Neural cell (in vitro differentiated cells): ENCODE results near the gene SYNRG.

Experiments used
- EZH2 ChIP-seq: fragments of 200-600, 300-800 bp; shearing (Covaris generic), sonication (generic); IDR thresholded peaks from 2 replicates; pipeline ENCODE4 v1.6.1; 2014; ENCODE audit warnings: antibody characterized with exemption, low read length, borderline replicate concordance, mild to moderate bottlenecking; ENCODE audit not compliant: insufficient read depth, poor library complexity, severe bottlenecking
- TF ChIP-seq, protein P1 (sequence below): fragments of 450-650 bp; IDR thresholded peaks from 2 replicates; pipeline ENCODE4 v1.5.1; 2014; ENCODE audit warnings: antibody characterized with exemption, mild to moderate bottlenecking, moderate library complexity; ENCODE audit not compliant: poor library complexity, severe bottlenecking

DNA sequence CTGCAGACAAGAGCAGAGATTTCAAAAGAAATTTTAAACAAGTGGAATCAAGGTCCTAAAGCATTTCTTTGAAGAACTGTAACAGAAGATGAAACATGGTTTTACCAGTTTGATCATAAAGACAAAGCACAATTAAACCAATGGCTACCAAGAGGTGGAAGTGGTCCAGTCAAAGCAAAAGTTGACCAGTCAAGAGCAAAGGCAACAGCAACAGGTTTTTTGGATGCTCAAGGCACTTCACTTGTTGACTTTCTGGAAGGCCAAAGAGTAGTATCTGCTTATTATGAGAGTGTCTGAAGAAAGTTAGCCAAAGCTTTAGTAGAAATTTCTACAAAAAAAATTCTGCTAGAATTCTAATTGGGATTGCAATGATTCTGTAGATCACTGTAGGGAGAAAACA, 28.7 kb upstream of the SYNRG start:
- TF ChIP-seq, protein P1, sequence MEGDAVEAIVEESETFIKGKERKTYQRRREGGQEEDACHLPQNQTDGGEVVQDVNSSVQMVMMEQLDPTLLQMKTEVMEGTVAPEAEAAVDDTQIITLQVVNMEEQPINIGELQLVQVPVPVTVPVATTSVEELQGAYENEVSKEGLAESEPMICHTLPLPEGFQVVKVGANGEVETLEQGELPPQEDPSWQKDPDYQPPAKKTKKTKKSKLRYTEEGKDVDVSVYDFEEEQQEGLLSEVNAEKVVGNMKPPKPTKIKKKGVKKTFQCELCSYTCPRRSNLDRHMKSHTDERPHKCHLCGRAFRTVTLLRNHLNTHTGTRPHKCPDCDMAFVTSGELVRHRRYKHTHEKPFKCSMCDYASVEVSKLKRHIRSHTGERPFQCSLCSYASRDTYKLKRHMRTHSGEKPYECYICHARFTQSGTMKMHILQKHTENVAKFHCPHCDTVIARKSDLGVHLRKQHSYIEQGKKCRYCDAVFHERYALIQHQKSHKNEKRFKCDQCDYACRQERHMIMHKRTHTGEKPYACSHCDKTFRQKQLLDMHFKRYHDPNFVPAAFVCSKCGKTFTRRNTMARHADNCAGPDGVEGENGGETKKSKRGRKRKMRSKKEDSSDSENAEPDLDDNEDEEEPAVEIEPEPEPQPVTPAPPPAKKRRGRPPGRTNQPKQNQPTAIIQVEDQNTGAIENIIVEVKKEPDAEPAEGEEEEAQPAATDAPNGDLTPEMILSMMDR = no peak
- TF ChIP-seq EZH2 = no peak
